ENCODE measurements around the gene IQCH. TPM values are rescaled to one million over a fixed set of nuclear protein-coding genes. Genes with fewer than 3 reads are reported as not detected.
A peak's percentile ranks its signal among the peaks of the same experiment; 100 is the strongest.

IQCH gene
- total and polyA plus RNA-seq, 2 of the 4 experiments (the other 2 are of a cell fraction), result 0.60 to 2.5 TPM

DNA sequence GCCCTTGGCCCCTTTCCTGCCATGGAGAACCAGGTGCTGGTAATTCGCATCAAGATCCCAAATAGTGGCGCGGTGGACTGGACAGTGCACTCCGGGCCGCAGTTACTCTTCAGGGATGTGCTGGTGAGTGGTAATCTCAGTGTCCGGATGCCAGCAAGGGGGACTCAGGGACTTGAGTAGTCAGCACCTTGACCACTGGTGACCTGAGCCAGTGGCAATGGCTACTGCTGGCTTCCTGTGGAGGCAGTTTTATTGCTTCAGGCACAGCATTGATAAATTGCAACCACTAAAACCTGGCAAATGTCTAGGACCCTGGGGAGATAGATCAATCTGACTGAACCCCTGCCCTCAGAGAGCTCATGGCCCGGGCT, 288.7 kb downstream of the IQCH start:
- Histone ChIP-seq H3K56ac (ENCODE audit: extremely low read depth, insufficient read depth, low read length) (no peak overlapping the region), H3K4me2 (ENCODE audit: low read depth, low read length) (peak overlapping the region; percentile 89), H3K27me3 (ENCODE audit: control insufficient read depth, insufficient read depth, low read length) (no peaks in the 10 kb centered on the region), H3K36me3 (ENCODE audit: control insufficient read depth, insufficient read depth, low read length) (peaks cover 9% of the 10 kb centered on the region; the same call in 1 of the 2 replicates), H2AFZ (replicated peaks; ENCODE audit: low read length, poor library complexity) (peak overlapping the region; percentile 96), H2AK9ac (replicated peaks; ENCODE audit: low read depth, low read length, poor library complexity) (peak overlapping the region; percentile 81), H3K27ac (ENCODE audit: insufficient read depth, low read length) (peak overlapping the region; percentile 65; the same call in 1 of the 2 replicates), H3K14ac (replicated peaks; ENCODE audit: low read depth, low read length) (peak overlapping the region; percentile 93; the same call in 1 of the 2 replicates), H3K9me1 (ENCODE audit: insufficient read depth, low read length) (0 out of 2 replicates have a peak, but pooled peaks cover 3% of the 10 kb centered on the region), H2AK5ac (ENCODE audit: low read depth, low read length) (peak overlapping the region; percentile 57; the same call in 1 of the 2 replicates), H4K8ac (ENCODE audit: low read depth in 2 of 2, low read length in 2 of 2) (peak overlapping the region; percentile 95 to 99), H4K91ac (ENCODE audit: insufficient read depth, low read depth, low read length) (no peak overlapping the region), H3K4ac (ENCODE audit: low read depth, low read length) (peak overlapping the region; percentile 85; the same call in 1 of the 2 replicates), H4K20me1 (ENCODE audit: insufficient read depth, low read length) (peaks cover 5% of the 10 kb centered on the region; the same call in 1 of the 2 replicates), H3K9ac (ENCODE audit: low read depth, low read length) (peak overlapping the region; percentile 90), H3K23ac (ENCODE audit: low read depth, low read length) (peak overlapping the region; percentile 97; the same call in 1 of the 2 replicates), H4K5ac (ENCODE audit: low read depth, low read length) (peak overlapping the region; percentile 89; the same call in 1 of the 2 replicates), H2BK120ac (ENCODE audit: low read depth, low read length) (no peak overlapping the region), H2BK20ac (ENCODE audit: low read depth, low read length) (no peak overlapping the region), H3K4me3 (ENCODE audit: insufficient read depth, low read depth, low read length) (peak overlapping the region; percentile 88), H2BK5ac (ENCODE audit: low read depth, low read length, poor library complexity, severe bottlenecking) (no peak overlapping the region), H3K18ac (ENCODE audit: low read depth, low read length) (no peak overlapping the region; the same call in 1 of the 2 replicates), H3K79me1 (ENCODE audit: low read depth in 1 of 2, low read length in 2 of 2) (peaks cover 25 to 34% of the 10 kb centered on the region in 2 experiments), H2BK15ac (ENCODE audit: low read depth, low read length) (no peak overlapping the region), H3K4me1 (ENCODE audit: control insufficient read depth, insufficient read depth, low read length) (peaks cover 12% of the 10 kb centered on the region), H3K9me3 (ENCODE audit: control insufficient read depth, insufficient read depth, low read length) (no peaks in the 10 kb centered on the region)
- no CpG with 5 or more reads among the region's 7 CpGs for WGBS, 2 experiments (ENCODE audit: extremely low coverage in 2 of 2, insufficient read length in 1 of 2)
- BruUV-seq (replicated peaks), result no TSS peak
- dilution Hi-C loops (cut with HindIII; ENCODE audit: low sequenced_read_pairs, unreplicated experiment) (no loop called here), in situ Hi-C loops (cut with MboI; ENCODE audit: low sequenced_read_pairs) (no loop called here), intact Hi-C loops (cut with micrococcal nuclease) (loop anchor here (2.0 to 5.0 kb wide), 2 partner anchors 21 to 289 kb away; no protein-coding TSS in a partner anchor)
- peak; percentile 5 for DNase-seq
- CTCF ChIA-PET, result no interaction called here
- no peak; the same call in 1 of the 2 replicates for ATAC-seq (ENCODE audit: low read depth)
- POLR2A ChIA-PET (ENCODE audit: unreplicated experiment), result no interaction called here
- TF ChIP-seq SMC3 (IDR thresholded peaks at IDR 0.05; ENCODE audit: low read depth, low read length) (no peak), RCOR1 (IDR thresholded peaks at IDR 0.05; ENCODE audit: insufficient replicate concordance, low read length) (no peak), MAFK (IDR thresholded peaks at IDR 0.05; ENCODE audit: low read depth, low read length) (no peak), NFE2L2 (IDR thresholded peaks at IDR 0.05; ENCODE audit: low read depth, low read length) (no peak), POLR2A (IDR thresholded peaks at IDR 0.05; ENCODE audit: low read depth, low read length) (no peak), CHD1 (IDR thresholded peaks at IDR 0.05; ENCODE audit: low read depth, low read length) (no peak), MXI1 (IDR thresholded peaks at IDR 0.05; ENCODE audit: borderline replicate concordance, low read depth, low read length) (no peak), RFX5 (IDR thresholded peaks at IDR 0.05; ENCODE audit: low read depth, low read length) (no peak), MAZ (IDR thresholded peaks at IDR 0.05; ENCODE audit: borderline replicate concordance, low read depth, low read length) (no peak), FOS (IDR thresholded peaks at IDR 0.05; ENCODE audit: low read depth, low read length) (no peak), BHLHE40 (IDR thresholded peaks at IDR 0.05; ENCODE audit: low read depth, low read length) (no peak), RAD21 (IDR thresholded peaks at IDR 0.05; ENCODE audit: low read length) (no peak), CEBPB (IDR thresholded peaks at IDR 0.05; ENCODE audit: low read depth, low read length) (no peak)
- TF ChIP-seq, protein P1, sequence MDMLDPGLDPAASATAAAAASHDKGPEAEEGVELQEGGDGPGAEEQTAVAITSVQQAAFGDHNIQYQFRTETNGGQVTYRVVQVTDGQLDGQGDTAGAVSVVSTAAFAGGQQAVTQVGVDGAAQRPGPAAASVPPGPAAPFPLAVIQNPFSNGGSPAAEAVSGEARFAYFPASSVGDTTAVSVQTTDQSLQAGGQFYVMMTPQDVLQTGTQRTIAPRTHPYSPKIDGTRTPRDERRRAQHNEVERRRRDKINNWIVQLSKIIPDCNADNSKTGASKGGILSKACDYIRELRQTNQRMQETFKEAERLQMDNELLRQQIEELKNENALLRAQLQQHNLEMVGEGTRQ (IDR thresholded peaks at IDR 0.05; ENCODE audit: low read depth, low read length), result no peak
- TF ChIP-seq, protein P2, sequence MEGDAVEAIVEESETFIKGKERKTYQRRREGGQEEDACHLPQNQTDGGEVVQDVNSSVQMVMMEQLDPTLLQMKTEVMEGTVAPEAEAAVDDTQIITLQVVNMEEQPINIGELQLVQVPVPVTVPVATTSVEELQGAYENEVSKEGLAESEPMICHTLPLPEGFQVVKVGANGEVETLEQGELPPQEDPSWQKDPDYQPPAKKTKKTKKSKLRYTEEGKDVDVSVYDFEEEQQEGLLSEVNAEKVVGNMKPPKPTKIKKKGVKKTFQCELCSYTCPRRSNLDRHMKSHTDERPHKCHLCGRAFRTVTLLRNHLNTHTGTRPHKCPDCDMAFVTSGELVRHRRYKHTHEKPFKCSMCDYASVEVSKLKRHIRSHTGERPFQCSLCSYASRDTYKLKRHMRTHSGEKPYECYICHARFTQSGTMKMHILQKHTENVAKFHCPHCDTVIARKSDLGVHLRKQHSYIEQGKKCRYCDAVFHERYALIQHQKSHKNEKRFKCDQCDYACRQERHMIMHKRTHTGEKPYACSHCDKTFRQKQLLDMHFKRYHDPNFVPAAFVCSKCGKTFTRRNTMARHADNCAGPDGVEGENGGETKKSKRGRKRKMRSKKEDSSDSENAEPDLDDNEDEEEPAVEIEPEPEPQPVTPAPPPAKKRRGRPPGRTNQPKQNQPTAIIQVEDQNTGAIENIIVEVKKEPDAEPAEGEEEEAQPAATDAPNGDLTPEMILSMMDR (conservative IDR thresholded peaks at IDR 0.05; ENCODE audit: low read depth, low read length), result no peak
- TF ChIP-seq, protein P3, sequence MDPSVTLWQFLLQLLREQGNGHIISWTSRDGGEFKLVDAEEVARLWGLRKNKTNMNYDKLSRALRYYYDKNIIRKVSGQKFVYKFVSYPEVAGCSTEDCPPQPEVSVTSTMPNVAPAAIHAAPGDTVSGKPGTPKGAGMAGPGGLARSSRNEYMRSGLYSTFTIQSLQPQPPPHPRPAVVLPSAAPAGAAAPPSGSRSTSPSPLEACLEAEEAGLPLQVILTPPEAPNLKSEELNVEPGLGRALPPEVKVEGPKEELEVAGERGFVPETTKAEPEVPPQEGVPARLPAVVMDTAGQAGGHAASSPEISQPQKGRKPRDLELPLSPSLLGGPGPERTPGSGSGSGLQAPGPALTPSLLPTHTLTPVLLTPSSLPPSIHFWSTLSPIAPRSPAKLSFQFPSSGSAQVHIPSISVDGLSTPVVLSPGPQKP (IDR thresholded peaks at IDR 0.05; ENCODE audit: borderline replicate concordance, low read depth, low read length), result no peak
